Sigmoid colon (tissue), 3 donors: Measurements from ENCODE around the gene NDUFAF2.

Experiments used
- POLR2A ChIP-seq, 2 donors: fragments of 450-650 bp; IDR thresholded peaks; one replicate each; pipeline ENCODE4 v1.6.1; 2016; ENCODE audit warnings: antibody characterized with exemption in 2 of 2, mild to moderate bottlenecking in 2 of 2, moderate library complexity in 2 of 2
- TF ChIP-seq, protein P1 (sequence below), 4 experiments: fragments of 450-650 bp in 3 of 4; fragments of 200-600 bp in 1 of 4; IDR thresholded peaks; one replicate each; pipeline ENCODE4 v1.5.1; 2016 to 2019; ENCODE audit warnings: antibody characterized with exemption in 4 of 4, mild to moderate bottlenecking in 3 of 4, moderate library complexity in 2 of 4

DNA sequence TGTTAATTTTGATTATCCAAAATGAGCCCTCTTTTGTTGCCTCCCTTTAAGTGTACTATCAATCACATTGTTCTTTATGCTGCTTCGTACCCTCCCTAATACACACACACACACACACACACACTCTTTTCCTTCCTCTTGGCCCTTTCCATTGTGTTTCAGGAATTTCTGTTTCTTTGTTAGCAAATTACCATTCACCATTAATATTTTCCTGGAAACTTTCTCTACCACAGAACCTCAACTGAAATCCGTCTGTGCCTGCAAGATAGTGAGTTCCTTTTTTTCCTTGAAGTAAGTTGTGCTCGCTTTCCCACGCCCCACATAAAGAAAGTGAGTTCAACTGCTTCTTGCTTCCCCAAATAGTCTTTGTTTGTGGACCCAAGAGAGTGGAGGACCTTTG is 155.4 kb downstream of the NDUFAF2 start:
- no peak for TF ChIP-seq POLR2A (IDR thresholded peaks at IDR 0.05)
- TF ChIP-seq, protein P1, sequence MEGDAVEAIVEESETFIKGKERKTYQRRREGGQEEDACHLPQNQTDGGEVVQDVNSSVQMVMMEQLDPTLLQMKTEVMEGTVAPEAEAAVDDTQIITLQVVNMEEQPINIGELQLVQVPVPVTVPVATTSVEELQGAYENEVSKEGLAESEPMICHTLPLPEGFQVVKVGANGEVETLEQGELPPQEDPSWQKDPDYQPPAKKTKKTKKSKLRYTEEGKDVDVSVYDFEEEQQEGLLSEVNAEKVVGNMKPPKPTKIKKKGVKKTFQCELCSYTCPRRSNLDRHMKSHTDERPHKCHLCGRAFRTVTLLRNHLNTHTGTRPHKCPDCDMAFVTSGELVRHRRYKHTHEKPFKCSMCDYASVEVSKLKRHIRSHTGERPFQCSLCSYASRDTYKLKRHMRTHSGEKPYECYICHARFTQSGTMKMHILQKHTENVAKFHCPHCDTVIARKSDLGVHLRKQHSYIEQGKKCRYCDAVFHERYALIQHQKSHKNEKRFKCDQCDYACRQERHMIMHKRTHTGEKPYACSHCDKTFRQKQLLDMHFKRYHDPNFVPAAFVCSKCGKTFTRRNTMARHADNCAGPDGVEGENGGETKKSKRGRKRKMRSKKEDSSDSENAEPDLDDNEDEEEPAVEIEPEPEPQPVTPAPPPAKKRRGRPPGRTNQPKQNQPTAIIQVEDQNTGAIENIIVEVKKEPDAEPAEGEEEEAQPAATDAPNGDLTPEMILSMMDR (IDR thresholded peaks at IDR 0.05) = no peak
